Adrenal gland (tissue), 5 donors: ENCODE data around the gene PBRM1.

Source experiments
- CTCF ChIP-seq, 6 experiments: fragments of 450-650 bp in 4 of 6; fragments of 200-600 bp in 2 of 6; sonication (generic) in 1 of 6; IDR thresholded peaks; 1 replicate in 5 of 6; 2 replicates in 1 of 6; pipeline versions ENCODE4 v1.5.1 to v1.8.0; 2016 to 2021; ENCODE audit warnings: antibody characterized with exemption in 6 of 6, mild to moderate bottlenecking in 2 of 6, moderate library complexity in 1 of 6
- POLR2A ChIP-seq, 2 donors: fragments of 450-650 bp; IDR thresholded peaks; one replicate each; pipeline ENCODE4 v1.6.1; 2017; ENCODE audit warnings: antibody characterized with exemption in 2 of 2, mild to moderate bottlenecking in 2 of 2, moderate library complexity in 1 of 2
- donor health status: DM: no; HTN: no; CAD: no.

- TF ChIP-seq CTCF (IDR thresholded peaks at IDR 0.05), result no peak
- TF ChIP-seq POLR2A (IDR thresholded peaks at IDR 0.05), result no peak
Measured at GRCh38 chr3:52655895-52656294, 29.8 kb downstream of the PBRM1 start.
